HG03280 (cell line): ENCODE data around the gene CCDC148.
"Not testable (repeated sequence)": the region's sequence is repeated elsewhere in the genome, so short reads cannot be mapped to it uniquely, and the experiment has no call there.

Experiments used
- ATAC-seq: cut with Tn5 transposase; IDR thresholded peaks from one replicate; pipeline ENCODE4 v1.9.1; 2021; ENCODE audit warnings: mild to moderate bottlenecking, moderate library complexity; ENCODE audit not compliant: unreplicated experiment

The CCDC148 gene

GRCh38 chr2:158366342-158366741, 90.2 kb downstream of the CCDC148 start:
- no peak for ATAC-seq

GRCh38 chr2:158359846-158360245, 96.7 kb downstream of the CCDC148 start:
- ATAC-seq: no peak

DNA sequence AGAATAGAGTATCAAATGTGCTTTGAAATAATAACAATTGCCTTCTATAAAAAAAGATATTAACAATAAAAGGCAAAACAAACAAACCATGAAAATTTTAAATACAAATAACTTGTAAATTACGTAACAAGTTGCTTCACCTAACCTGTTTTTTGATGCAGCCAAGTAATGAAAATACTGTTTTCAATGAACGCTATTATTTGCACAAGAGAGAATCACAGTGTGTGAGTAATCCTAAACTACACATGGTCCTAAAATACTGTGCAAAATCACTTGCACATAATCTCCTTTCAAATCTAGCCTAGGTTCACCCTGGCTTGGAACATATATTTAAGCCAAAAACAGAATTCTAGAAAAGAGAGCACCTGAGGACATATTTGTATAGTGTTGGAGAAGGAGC, 98.9 kb downstream of the CCDC148 start:
- ATAC-seq: no peak

DNA sequence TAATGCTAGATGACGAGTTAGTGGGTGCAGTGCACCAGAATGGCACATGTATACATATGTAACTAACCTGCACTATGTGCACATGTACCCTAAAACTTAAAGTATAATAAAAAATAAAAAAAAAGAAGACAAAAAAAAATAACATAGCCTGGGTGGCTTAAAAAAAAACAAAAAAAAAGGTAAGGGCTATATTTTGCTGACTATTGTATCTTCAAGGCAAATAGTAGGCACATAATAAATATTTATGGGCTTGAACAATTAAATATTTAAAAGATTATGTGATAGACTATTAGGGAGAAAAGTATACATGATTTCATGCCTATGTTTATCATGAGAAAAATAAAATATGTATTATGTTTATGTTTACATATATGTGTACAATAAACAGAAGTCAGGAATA, 99.4 kb downstream of the CCDC148 start:
- no peak for ATAC-seq

GRCh38 chr2:158351466-158351816, 105.1 kb downstream of the CCDC148 start:
- ATAC-seq: not testable (repeated sequence)

GRCh38 chr2:158350751-158351465, 105.6 kb downstream of the CCDC148 start:
- not testable (repeated sequence) for ATAC-seq

GRCh38 chr2:158346032-158346431, 110.5 kb downstream of the CCDC148 start:
- ATAC-seq: no peak

- no peak for ATAC-seq
Observed at GRCh38 chr2:158339513-158339912, 117.0 kb downstream of the CCDC148 start.

- no peak for ATAC-seq
Observed at GRCh38 chr2:158337018-158337417, 119.5 kb downstream of the CCDC148 start.

GRCh38 chr2:158331799-158332198, 124.8 kb downstream of the CCDC148 start:
- ATAC-seq: not testable (repeated sequence)

DNA sequence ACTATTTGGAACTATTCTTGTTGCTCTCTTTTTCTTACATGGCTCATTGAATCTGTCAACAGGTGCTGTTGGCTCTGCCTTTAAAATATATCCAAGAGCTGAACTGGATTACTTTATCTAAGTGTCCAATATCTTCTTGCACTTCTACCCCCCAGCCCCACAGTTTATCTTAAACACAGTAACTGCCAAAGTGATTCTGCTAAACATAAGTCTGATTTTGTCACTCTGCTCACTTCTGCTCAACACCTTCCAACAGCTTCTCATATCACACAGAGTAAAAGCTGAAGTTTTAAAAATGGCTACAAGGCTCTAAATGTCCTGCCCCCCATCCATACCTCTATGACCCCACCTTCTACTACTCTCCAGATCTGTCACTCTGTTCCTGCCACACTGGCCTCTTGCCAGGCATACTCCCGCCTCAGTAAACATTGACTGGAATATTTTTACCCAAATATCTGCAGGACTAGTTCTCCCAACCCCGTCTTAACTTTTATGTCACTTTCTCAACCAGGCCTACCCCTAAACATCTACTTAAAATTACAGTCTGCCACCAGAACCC, 130.7 kb downstream of the CCDC148 start:
- ATAC-seq: no peak

GRCh38 chr2:158325031-158325781, 131.3 kb downstream of the CCDC148 start:
- ATAC-seq: no peak

DNA sequence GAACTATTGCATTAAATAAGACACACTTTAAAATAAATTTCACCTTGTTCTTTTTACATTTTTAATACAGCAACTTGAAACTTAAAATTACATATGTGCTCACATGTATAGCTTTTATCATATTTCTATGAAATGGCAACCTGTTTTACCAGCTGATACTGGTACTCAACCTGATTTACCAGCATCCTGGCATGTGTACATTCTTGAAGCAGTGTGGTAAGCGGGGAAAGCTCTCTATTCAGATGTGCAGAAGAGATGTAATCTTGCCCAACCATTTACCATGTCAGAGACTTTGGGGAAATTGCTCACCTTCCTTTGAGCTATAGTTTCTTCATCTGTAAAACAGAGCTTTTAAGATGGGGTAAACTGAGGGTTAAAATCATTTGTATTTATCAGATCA, 133.2 kb downstream of the CCDC148 start:
- no peak for ATAC-seq

- ATAC-seq: no peak
Observed at GRCh38 chr2:158321264-158321663, 135.3 kb downstream of the CCDC148 start.

GRCh38 chr2:158319269-158319668, 137.3 kb downstream of the CCDC148 start:
- no peak for ATAC-seq

- peak; percentile 50 for ATAC-seq
Observed at GRCh38 chr2:158317642-158318041, 138.9 kb downstream of the CCDC148 start.

GRCh38 chr2:158315803-158316414, 140.6 kb downstream of the CCDC148 start:
- peak; percentile 49 for ATAC-seq

DNA sequence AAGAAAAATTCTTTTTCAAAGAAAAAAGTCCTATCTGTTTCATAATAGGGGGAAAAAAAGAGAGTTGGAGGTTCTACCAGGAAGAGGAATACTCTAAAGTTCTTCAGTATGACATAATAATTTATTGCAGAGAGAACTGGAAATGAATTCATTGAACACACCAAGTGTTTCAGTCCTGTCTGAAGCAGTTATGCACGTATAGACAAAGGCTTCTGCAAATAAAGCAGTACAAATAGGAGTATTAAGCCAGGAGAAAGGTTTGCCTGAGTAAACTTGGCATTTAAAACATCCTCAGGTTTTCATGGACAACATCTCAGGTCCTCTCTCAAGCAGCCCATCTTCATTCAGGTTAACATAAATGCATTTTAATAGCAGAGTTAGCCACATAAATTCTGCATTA, 141.6 kb downstream of the CCDC148 start:
- ATAC-seq: no peak

DNA sequence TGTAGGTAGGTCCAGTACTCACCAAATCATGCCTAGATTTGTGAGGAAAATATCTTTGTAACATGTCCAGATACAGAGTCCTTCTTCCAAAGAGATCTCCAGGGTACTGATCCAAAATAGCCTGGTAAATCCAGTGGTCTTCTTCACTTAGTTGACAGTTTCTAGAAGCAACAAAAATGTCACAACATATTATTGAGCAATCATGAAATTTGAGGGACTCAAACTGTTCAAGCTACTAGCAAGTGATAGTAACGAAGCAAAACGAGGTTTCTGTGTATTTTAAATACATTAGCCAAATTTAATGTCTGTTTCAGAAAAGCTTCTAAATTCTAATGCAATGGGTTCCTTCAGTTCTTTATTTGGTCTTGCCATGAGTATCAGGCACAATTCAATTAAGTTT, 142.8 kb downstream of the CCDC148 start:
- ATAC-seq: no peak

DNA sequence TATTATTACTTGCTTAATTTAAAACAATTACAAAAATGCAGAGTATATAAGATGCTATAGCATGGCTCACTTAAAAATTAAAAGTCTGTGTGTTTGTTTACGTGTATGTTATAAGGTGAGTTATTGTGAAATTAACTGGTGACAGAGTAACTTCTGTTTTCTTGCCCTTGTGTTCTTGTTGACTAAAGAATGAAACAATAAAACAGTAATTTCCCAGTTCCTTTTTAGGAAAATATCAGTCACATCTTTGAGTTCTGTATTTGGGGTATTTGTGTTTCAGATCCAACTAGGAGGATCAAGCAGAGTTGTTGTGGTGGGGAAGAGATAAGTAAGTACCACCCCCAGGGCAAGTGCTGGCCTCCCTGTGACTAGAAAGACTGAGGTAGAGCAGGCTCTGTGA, 143.6 kb downstream of the CCDC148 start:
- no peak for ATAC-seq

DNA sequence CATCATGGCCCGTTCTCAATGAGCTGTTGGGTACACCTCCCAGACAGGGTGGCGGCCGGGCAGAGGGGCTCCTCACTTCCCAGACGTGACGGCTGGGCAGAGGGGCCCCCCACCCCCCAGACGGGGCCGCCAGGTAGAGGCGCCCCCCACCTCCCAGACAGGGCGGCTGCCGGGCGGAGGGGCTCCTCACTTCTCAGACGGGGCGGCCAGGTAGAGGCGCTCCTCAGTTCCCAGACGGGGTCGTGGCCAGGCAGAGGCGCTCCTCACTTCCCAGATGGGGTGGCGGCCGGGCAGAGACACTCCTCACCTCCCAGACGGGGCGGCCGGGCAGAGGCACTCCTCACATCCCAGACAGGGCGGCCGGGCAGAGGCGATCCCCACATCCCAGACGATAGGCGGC, 146.1 kb downstream of the CCDC148 start:
- not testable (repeated sequence) for ATAC-seq

DNA sequence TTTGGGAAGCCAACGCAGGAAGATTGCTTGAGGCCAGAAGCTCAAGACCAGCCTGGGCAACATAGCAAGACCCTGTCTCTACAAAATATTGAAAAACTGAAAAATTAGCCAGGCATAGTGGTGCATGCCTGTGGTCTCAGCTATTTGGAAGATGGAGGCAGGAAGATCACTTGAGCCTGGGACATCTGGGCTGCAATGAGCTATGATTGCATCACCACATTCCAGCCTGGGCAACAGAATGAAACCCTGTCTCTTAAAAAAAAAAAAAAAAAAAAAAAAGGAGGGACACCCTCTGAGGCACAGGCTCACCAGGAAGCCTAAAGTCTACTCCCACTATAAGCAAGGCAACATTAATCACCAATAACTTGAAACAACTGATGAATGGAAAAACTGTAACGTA, 151.1 kb downstream of the CCDC148 start:
- no peak for ATAC-seq
